HEK293T (cell line): ENCODE results near the gene POLD3.

Experiments used
- BHLHE40 ChIP-seq: fragments of 450-650 bp; IDR thresholded peaks from 2 replicates; pipeline ENCODE4 v1.6.1; 2016; ENCODE audit warnings: mild to moderate bottlenecking, moderate library complexity, borderline replicate concordance
- FOXM1 ChIP-seq: fragments of 450-650 bp; IDR thresholded peaks from 2 replicates; pipeline ENCODE4 v1.6.1; 2017; ENCODE audit warnings: mild to moderate bottlenecking, borderline replicate concordance
- NFRKB ChIP-seq: fragments of 450-650 bp; IDR thresholded peaks from 2 replicates; pipeline ENCODE4 v1.6.1; 2016; ENCODE audit warnings: mild to moderate bottlenecking, moderate library complexity
- PKNOX1 ChIP-seq: fragments of 450-650 bp; IDR thresholded peaks from 2 replicates; pipeline ENCODE4 v1.6.1; 2016
- SP1 ChIP-seq: fragments of 450-650 bp; IDR thresholded peaks from 2 replicates; pipeline ENCODE4 v1.6.1; 2017
- SUZ12 ChIP-seq: fragments of 450-650 bp; IDR thresholded peaks from 2 replicates; pipeline ENCODE4 v1.6.1; 2016; ENCODE audit warnings: mild to moderate bottlenecking
- TARDBP ChIP-seq: fragments of 450-650 bp; IDR thresholded peaks from 2 replicates; pipeline ENCODE4 v1.6.1; 2016

DNA sequence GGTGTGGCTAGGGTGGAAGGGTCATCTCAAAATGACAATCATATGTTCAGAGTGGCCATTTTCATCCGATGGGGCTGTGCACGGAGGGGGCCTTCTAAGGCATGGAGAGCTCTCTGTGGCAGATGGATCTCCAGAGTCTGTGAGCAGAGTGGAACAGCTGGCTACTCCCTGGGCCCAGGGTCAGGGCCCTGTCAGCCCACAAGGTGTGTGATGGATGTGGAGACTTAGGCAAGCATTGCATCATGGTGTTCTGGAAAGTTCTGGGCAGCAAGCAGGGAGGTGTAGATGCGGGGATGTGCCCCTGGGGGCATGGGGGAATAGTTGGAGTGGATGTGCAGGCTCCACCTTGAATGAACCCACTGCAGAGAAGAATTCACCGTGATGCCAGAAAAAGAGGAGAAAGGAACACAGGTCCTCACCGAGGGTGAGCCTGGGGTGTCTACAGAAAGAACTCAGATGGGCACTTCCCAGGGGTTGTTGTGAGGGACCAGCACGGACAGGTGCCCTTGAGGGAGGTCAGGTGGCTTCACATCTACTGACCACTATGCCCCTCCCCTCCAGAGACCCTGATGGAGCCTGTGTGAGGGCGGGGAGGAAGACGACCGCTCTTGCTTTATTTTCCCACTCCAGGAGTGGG is 87.8 kb downstream of the POLD3 start:
- TF ChIP-seq TARDBP: no peak
- TF ChIP-seq BHLHE40: no peak
- no peak for TF ChIP-seq SUZ12
- TF ChIP-seq NFRKB: no peak
- no peak for TF ChIP-seq SP1
- TF ChIP-seq FOXM1: no peak
- no peak for TF ChIP-seq PKNOX1
